GM12873 (cell line): ENCODE results near the gene TEN1.

Experiments used
- TF ChIP-seq, protein P1 (sequence below): IDR thresholded peaks from 2 replicates; pipeline ENCODE4 v1.5.1; 2012; ENCODE audit warnings: low read depth, mild to moderate bottlenecking, moderate library complexity, low read length, control low read depth; ENCODE audit not compliant: insufficient read depth; ENCODE audit errors: missing control alignments

TEN1 gene

GRCh38 chr17:76017481-76018339, 38.7 kb downstream of the TEN1 start:
- TF ChIP-seq, protein P1, sequence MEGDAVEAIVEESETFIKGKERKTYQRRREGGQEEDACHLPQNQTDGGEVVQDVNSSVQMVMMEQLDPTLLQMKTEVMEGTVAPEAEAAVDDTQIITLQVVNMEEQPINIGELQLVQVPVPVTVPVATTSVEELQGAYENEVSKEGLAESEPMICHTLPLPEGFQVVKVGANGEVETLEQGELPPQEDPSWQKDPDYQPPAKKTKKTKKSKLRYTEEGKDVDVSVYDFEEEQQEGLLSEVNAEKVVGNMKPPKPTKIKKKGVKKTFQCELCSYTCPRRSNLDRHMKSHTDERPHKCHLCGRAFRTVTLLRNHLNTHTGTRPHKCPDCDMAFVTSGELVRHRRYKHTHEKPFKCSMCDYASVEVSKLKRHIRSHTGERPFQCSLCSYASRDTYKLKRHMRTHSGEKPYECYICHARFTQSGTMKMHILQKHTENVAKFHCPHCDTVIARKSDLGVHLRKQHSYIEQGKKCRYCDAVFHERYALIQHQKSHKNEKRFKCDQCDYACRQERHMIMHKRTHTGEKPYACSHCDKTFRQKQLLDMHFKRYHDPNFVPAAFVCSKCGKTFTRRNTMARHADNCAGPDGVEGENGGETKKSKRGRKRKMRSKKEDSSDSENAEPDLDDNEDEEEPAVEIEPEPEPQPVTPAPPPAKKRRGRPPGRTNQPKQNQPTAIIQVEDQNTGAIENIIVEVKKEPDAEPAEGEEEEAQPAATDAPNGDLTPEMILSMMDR = no peak

DNA sequence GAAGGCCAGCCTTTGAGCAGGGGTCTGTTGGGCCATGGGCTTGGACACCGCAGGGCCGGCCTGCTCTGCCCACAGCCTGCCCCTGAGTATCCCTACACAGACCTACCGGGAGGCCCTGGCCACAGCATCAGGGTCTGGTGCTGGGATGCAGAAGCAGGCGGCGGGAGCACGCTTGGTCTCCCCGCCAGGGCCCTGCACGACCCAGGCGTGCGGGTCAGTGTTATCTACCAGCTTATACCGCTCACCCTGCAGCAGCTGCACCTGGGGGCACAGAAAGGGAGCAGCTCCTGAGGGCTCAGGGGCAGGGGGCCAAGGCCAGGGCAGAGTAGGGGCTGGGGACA, 39.3 kb downstream of the TEN1 start:
- TF ChIP-seq, protein P1 = no peak

DNA sequence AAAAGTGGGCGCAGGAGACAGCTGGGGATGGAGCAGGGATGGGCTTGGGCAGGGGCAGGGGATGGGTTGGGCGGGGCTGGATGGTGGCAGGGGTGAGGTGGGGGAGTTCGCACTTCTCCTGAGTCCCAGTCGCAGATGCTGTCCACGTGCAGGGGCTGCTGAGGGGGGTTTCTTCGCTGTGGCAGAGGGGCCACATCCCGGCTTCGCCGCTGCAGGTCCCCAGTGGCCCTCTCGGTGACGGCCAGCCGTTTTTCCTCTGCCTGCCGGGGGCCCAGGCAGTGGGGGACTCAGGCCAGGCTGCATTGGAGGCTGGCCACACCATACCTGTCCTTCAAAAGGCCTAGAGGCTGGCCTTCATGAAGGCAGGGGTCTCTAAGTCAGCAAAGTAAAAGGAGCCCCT, 39.8 kb downstream of the TEN1 start:
- TF ChIP-seq, protein P1 = no peak

- TF ChIP-seq, protein P1 = no peak
Measured at GRCh38 chr17:76019833-76020467, 40.9 kb downstream of the TEN1 start.

- TF ChIP-seq, protein P1 = no peak
Measured at GRCh38 chr17:76022285-76022684, 43.2 kb downstream of the TEN1 start.

DNA sequence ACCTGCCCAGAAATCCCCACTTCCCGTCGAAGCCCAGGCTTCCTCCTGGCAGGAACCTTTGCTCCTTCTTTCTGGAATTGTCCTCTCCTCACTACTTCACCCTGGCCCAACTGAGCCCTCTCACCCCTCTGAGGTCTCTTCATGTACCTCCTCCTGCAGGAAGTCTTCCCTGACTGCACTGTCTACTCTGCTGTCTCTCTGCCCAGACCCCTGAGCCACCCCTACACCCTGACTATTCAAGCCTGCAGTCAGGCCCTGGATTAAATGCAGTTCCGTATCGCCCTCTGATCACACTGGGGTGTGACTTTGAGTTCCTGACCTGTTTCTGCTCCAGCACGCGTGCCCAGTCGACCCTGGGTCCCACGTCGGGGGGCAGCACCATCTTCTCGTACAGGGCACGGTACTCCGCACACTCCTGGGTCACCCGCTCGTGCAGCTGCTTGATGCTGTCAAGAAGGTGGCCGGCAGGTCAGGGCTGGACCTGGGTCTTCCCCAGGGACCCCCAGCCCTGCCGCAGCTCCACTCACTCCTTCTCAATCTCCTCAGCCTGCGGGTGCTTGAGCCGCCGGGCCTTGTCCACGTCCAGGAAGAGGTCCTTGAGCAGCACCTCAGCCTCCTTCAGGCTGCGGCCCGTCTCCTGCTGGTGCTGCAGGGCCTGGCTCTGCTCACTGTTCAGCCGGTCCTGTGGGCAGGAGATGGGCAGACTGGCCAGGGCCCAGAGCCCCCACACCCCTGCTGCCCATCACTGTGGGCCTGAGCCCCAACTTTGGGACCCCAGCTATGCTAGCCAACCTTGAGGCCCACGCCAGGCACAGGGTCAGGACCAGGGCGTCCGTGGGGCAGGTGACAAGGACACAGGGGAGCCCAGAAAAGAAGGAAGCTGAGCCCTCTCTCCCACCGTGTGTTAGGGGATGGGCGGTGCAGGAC, 44.2 kb downstream of the TEN1 start:
- TF ChIP-seq, protein P1 = no peak

DNA sequence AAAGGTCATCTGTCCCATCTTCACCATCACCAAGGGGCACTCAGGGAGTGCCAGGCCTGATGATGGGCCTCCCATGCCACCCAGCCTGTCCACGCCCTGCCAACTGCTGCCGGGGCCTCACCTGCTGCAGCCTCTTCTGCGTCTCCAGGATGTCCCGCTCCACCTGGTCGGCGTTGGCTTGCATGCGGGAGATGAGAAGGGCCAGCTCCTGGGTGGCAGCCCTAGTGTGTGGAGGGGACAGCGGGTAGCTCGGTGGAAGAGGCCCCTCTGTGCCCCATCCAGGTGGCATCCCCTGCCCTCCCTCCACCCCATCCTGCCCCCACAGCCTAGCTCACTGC, 44.8 kb downstream of the TEN1 start:
- TF ChIP-seq, protein P1 = no peak
